ENCODE measurements around the gene POMT2.
"Not testable (repeated sequence)": the region's sequence is repeated elsewhere in the genome, so short reads cannot be mapped to it uniquely, and the experiment has no call there.

The POMT2 gene

DNA sequence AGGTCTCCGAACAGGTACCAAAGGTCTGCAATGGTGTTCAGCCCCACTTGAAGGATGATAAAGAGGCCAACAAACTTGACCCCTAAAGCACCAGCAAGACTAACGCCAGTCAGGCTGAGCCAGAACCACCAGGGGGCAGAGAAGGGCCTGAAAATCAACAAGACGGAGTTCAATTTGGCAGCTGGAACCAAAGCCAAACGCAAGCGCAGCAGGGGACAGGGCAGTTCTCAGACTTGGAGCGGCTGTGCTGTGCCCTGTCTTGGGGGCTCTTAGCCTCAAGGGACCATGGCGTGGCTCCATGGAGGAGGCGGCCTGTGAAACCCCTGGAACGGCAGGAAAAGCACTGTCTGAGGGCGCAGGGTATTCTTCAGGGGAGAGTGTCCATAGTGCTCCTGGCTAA lies 19.6 kb downstream of the POMT2 start:
- DNase-seq (ENCODE audit: low read depth): peak; percentile 18

DNA sequence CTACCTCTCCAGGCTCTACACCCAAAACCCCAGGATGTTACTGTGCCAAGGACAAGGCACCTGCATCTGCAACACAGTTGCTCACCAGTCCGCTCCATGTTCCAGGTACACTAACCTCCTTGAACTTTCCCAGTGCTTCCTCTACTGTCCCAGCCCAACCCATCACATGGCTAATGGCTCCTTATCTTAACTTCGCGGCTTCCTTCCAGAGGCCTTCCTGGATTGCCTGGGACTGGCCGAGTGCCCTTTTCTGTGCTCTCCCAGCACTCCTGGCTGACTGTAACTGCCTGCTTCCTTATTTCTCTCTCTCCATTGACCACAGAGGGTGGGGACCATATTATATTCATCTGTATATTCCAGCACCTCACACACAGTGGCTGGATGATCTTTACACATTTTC lies 20.9 kb downstream of the POMT2 start:
- no peak for DNase-seq (ENCODE audit: low read depth)

GRCh38 chr14:77296906-77297305 lies 23.8 kb downstream of the POMT2 start:
- no peak for DNase-seq (ENCODE audit: low read depth)

DNA sequence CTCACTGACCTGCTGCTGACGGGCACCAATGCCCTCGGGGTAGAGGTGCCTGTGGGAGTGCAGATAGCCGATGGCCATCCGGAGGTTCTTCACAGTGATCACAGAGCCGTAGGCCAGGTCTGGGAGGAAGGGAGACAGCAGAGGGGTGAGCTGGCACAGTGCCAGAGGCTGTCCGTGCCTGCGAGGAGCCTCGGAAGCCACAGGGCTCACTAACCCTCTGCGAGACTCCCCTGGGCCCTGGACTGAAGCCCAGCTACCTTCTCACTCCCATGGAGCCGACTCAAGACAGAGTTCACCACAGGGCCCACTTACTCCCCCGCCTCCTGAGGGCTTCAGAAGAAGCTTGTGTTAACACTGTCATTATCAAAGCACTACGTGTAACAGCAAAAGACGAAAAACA lies 24.5 kb downstream of the POMT2 start:
- DNase-seq (ENCODE audit: low read depth): no peak

DNA sequence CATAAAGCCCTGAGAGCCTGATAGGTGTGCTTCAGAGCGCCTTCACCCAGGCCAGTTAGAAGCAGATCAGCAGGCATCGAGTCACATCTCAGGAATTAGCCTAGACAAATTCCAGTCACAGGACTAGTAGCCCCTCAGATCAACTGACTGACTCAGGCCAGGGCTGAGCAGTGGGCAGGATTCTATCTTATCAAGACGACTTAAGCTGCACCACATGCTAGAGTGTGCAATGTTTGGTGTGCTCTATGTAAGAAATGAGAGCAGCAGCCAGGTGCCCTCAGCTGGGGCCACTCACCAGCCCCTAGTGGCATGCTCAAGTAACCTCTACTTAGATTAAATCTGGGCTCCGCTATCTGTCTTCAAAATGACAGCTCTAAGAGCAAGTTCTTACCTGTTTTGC lies 30.0 kb downstream of the POMT2 start:
- no peak for DNase-seq (ENCODE audit: low read depth)

DNA sequence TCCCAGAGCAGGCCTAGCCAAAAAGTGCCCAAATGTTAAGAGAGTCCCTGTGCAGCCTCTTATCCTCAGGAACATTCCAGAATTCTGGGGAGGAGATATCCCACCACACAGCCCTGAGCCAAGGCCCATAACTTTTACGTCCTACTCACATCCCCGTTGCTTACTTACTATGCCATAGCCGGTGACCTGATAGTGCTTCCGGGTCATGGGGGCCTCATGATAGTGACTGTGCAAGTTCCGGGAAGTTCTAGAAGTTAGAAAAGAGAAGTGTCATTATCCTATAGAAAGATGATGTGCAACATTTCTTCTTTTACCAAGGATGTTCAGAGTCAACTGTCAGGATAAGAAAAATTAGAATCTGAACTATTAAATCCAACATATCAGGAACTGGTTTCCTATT lies 34.1 kb downstream of the POMT2 start:
- DNase-seq (ENCODE audit: low read depth): no peak

GRCh38 chr14:77284466-77284865 lies 36.2 kb downstream of the POMT2 start:
- DNase-seq (ENCODE audit: low read depth): no peak

DNA sequence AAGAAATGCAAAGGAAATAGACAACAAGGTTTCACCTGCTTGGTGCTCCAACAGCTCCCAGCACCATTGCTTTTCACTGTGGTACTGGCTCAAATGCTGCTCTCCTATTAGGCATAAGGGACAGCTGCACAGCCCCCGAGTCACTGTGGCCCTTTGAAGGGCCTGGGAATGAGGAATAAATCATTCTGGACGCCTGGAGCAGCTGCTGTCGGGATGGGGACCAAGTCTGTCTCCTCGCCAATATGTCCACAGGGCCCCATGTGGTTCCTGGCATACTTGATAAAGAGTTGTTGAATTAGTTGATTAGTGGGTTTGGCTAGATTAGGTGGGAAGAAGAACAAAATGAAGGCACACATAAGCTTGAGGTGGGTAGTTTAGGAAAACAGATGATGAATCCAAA lies 36.6 kb downstream of the POMT2 start:
- DNase-seq (ENCODE audit: low read depth): no peak

DNA sequence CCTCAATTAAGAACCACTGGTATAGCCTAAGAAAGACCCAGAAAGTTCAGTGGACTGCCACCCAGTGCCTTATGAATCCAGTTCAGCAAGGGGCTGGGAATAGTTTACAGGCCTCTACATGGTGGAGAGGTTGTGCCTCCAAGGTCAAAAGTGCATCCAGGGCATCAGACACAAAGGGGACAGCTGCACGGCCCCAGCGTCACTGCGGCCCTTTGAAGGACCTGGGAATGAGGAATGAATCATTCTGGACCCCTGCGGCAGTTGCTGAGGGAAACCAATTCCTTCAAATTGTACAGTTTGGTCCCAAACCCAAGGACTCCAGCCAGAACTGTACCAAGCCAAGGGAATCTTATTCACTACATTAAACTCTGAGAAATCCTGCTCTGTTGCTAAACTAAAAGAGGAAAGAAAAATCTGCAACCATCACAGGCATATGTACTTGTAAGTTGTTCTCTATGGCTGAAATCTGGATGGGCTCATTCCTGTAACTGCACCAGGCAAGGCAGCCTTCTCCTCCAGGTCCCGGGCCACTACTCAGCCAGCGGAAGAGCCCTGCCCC lies 38.8 kb downstream of the POMT2 start:
- DNase-seq (ENCODE audit: low read depth): no peak

GRCh38 chr14:77280921-77281320 lies 39.8 kb downstream of the POMT2 start:
- not testable (repeated sequence) for DNase-seq (ENCODE audit: low read depth)

GRCh38 chr14:77279719-77280118 lies 41.0 kb downstream of the POMT2 start:
- no peak for DNase-seq (ENCODE audit: low read depth)

- DNase-seq (ENCODE audit: low read depth): no peak
Observed at GRCh38 chr14:77278461-77279230, 42.0 kb downstream of the POMT2 start.

DNA sequence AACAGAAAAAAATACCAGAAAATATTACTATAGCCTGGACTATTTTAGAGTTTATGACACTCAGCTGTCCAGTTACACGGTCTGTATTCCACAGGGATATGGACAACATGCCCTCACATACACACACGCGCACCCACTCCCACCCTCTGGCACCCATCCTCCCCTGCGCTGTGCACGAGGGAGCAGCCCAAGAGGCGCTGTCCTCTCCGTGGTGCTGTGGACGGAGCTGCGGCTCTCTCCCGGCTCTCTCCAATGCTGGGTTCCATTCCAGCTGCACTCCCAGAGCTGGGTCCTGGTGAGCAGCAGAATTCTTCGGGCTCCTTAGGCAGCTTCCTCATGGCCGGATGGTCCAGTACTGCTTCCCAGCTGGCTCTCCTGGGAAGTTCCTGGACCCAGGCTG lies 43.7 kb downstream of the POMT2 start:
- DNase-seq (ENCODE audit: low read depth): no peak

DNA sequence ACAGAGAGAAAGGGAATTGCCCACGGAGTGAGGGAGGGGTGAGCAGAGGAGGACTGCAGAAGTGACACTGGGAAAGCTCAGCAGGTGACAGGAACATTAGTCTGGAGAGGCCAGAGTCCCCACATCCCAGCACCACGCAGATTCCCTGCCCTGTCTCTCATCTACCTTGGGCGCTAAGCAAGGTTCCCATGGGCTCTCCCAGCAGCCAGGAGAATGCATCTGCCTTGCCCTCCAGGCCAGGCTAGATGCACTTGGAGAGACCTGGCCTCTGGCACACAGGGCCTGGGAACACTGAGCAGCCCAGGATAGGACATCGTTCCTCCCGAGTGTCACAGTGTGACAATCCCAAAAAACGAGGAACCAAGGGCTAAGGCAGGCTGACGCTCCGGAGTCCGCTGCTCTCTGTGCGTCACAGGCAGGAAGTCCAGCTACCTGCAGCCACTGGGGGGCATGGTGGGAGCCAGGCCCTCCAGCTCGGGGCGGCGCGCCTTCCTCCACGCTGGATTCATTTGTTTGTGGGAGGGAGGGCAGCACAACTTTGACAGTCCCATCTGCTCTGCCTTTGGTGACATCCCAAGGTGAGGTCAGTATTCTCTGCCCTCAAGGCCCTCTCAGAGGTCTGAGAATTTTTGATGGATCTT lies 44.3 kb downstream of the POMT2 start:
- no peak for DNase-seq (ENCODE audit: low read depth)

- DNase-seq (ENCODE audit: low read depth): no peak
Observed at GRCh38 chr14:77275601-77276017, 45.1 kb downstream of the POMT2 start.

DNA sequence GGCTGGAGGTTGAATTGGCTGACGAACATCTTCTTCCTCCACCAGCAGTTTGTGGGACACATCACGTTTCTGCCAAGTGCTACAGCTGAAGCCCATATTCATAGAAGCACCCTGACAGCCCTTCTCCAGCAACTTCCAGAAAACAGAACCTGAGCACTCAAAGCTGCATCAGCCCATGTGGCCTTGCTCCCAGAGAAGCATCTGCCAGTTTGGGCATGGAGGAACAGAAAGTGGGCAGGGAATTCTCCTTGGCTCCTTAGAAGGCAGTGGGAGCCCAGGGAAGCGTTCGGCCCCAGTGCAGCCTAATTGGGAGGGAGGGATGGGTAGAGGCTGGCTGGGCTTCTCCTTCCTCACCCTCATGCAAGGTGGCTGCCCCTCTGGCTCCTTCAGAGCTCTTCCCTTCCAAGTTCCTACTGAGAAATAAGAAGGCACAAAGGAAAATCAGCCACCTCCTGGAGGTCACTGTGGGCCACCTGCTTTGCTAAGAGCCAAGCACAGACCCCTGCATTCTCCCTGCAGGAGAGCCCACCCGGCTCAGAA lies 45.6 kb downstream of the POMT2 start:
- no peak for DNase-seq (ENCODE audit: low read depth)

DNA sequence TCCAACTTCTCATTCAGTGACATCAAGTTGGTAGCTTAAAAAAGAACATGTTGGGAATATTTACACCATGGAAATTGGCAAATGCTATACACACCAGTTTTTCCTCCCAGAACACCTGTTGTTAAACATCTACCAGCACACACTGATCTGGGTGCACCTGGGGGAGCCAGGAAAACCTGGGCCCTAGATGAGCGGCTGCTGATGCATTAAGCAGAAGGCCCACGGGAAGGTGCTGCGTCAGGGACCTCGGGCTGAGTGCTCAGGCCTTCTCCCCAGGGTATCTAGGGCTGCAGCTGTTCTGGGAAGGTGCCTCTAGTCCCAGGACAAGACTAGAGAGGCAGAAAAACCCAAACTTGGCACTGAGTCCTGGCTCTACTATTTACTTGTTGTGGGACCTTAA lies 46.9 kb downstream of the POMT2 start:
- DNase-seq (ENCODE audit: low read depth): no peak

DNA sequence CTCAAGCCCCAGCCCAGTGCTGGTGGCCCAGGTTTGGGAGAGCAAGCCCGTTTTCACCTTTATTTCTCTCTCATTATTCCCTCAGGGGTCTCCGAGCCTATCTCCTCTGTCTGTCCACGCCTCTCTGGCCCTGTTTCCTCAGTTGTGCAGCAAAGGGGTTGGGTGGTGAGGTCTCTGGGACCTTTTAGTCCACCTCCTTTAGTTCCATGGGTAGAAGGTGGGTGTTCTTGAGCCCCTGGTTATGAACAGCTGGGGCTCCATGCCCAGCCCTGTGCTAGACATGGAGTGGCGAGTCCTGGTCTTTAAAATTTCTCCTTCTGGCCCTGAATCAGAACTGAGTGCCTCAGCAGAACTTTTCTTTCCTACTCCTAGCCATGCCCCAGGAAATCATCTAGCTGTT lies 48.4 kb downstream of the POMT2 start:
- no peak for DNase-seq (ENCODE audit: low read depth)

DNA sequence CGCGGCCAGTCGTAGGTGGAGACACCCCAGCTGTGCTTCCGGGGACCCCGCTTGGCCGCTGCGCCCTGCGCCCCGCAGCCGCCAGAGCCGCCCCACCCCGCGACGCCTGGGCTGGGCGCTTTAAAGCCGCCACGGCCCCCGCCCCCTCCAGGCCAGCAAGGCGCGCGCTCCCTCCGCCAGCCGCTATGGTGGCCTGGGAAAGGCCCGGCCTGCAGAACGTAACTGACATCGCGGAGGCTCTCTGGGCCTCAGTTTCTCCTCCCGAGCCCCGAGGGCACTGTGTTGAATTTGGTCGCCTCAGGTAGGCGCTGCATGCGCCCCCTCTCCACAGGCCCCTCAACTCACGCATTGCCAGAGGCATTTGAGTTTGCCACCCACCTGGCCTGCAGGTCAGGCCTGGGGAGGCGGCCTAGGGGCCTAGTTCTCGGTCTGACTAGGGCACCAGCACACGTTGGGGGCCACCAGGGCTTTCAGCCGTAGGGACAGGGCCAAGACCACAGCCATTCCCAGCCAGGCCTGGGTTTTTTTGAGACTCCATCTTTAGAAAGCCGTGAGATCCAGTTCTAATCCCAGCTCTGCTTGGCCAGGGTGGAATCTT lies 49.5 kb downstream of the POMT2 start, which contains the start of gene NGB:
TSS of gene NGB (minus strand) at position 94 of the 598 bp plus-strand sequence. CDS start 269 bp downstream, outside the sequence.
- DNase-seq (ENCODE audit: low read depth): no peak

GRCh38 chr14:77270361-77271112 lies 50.1 kb downstream of the POMT2 start:
- DNase-seq (ENCODE audit: low read depth): no peak

DNA sequence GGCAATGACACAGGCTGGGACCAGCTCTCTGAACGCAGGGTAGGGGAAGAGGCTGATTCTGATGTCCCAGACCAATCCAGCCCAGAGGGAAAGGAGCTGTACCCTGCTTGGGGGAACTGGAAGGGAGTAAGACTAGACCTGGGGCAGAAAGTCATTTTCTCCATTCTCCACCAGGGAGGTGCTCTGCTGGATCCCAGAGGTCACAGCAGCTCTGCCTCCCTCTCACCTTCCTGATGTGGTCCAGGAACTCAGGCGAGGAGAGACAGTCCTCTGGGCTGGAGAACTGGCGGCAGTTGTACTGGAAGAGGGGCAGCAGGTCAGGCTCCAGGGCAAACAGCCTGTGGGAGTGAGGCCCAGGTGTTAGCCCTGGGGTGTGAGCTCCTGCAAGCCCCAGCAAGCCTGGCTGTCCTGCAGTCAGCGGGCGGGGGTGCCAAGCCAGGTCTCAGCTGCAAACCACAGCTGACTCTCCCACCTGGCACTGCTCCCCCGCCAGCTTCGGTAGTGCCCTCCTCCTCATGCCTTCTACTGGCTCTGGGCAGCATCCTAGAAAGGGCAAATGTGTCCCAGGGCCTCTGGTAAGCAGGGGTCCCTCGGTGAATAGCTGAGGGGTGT lies 51.6 kb downstream of the POMT2 start:
- DNase-seq (ENCODE audit: low read depth): no peak
